Stimulated activated CD8-positive, alpha-beta memory T cell treated with anti-CD3 and anti-CD28 coated beads, Interleukin-4, amount 100 ng/mL, for 4 hours (primary cell): ENCODE data around the gene SYTL3.

Source experiments
- DNase-seq, 2 donors: peaks; one replicate each; pipeline ENCODE4 v3.0.0-alpha.2; 2020; ENCODE audit warnings: low read depth in 2 of 2, low spot score in 1 of 2

Gene SYTL3

GRCh38 chr6:158810155-158811095, 160.6 kb downstream of the SYTL3 start:
- DNase-seq: no peak

DNA sequence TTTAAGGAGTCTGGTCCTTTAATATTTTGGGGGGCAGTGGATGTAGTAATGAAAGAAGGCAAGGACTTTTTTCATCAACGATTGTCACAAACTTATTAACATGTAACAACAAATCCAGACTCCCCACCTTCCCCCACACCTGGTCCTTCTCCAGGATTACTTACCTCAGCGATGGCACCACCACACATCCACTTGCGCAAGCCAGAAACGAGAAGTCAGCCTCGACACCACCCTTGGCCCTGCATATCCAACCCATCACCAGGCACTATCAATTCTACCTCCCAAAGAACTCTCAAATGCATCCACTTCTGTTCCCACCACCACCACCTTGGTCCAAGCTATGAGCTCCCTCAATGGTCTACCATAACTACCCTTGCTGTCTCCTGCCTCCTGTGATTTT, 162.8 kb downstream of the SYTL3 start:
- DNase-seq: no peak

- no peak for DNase-seq
Measured at GRCh38 chr6:158813032-158813431, 163.2 kb downstream of the SYTL3 start.
